Keratinocyte (primary cell): ENCODE results near the gene SF1.

ENCODE experiments used
- CTCF ChIP-seq, 3 experiments: IDR thresholded peaks in 1 of 3; conservative IDR thresholded peaks in 1 of 3; optimal IDR thresholded peaks in 1 of 3; 2 replicates in 2 of 3; 3 replicates in 1 of 3; pipeline versions ENCODE3 to v1.5.1; 2011; ENCODE audit warnings: low read length in 3 of 3, mild to moderate bottlenecking in 3 of 3, moderate library complexity in 2 of 3, control low read depth in 1 of 3, inconsistent platforms in 1 of 3; ENCODE audit not compliant: insufficient read depth in 2 of 3; ENCODE audit errors: extremely low read depth in 1 of 3
- EZH2 ChIP-seq: IDR thresholded peaks from one replicate; pipeline ENCODE4 v1.6.1; 2012; ENCODE audit warnings: inconsistent platforms, mild to moderate bottlenecking, low read length, moderate library complexity

GRCh38 chr11:64754919-64755662 is 23.3 kb downstream of the SF1 start:
- no peak for TF ChIP-seq CTCF (optimal IDR thresholded peaks at IDR 0.05 in 1 of 3, IDR thresholded peaks at IDR 0.05 in 1 of 3, conservative IDR thresholded peaks at IDR 0.05 in 1 of 3; ENCODE audit: extremely low read depth in 1 of 3, insufficient read depth in 2 of 3, low read length in 3 of 3)
- no peak for TF ChIP-seq EZH2
